Heart left ventricle (tissue), 13 donors: ENCODE data around the gene FOXN3.

ENCODE experiments used
- POLR2A ChIP-seq, 2 donors: fragments of 450-650 bp; IDR thresholded peaks; one replicate each; pipeline ENCODE4 v1.6.1; 2017; ENCODE audit warnings: antibody characterized with exemption in 2 of 2, mild to moderate bottlenecking in 2 of 2, moderate library complexity in 2 of 2
- TF ChIP-seq, protein P1 (sequence below), 12 donors: fragments of 200-600 bp; sonication (generic) in 4 of 12; IDR thresholded peaks; one replicate each; pipeline versions ENCODE4 v1.5.0 to v1.8.0; 2018 to 2022; ENCODE audit warnings: antibody characterized with exemption in 12 of 12, mild to moderate bottlenecking in 5 of 12
- donor health status: ischemic (EF 13 %, LVEDD 7.1; RV severe dilation, severe dysfunction).
- donor health status: DM: no; HTN: yes; CAD: no.
- donor health status: DM: no; HTN: no; CAD: no.
- donor health status: ischemic (EF 25% LVEDD 6.9; RV normal size, moderate dysfunction).
- donor health status: ischemic (EF 25% LVEDD 5.7; RV mildly dilated, moderate dysfunction).
- donor health status: ischemic (EF 35%, LVEDD 5.7; RV mildly dilated, moderate dysfunction).
- donor health status: nonischemic (EF 11% LVEDD 7.7; RV severe dilation, severe dysfunction).
- donor health status: DM: yes; HTN: yes; CAD: no.
- donor health status: PGD.
- donor health status: ischemic (EF 29% LVEDD 5.4; RV normal size, mild dysfunction).
- donor health status: nonischemic (EF 23%, LVEDD 6.1; RV moderate dilation, normal function).

- no peak for TF ChIP-seq POLR2A (IDR thresholded peaks at IDR 0.05)
- TF ChIP-seq, protein P1, sequence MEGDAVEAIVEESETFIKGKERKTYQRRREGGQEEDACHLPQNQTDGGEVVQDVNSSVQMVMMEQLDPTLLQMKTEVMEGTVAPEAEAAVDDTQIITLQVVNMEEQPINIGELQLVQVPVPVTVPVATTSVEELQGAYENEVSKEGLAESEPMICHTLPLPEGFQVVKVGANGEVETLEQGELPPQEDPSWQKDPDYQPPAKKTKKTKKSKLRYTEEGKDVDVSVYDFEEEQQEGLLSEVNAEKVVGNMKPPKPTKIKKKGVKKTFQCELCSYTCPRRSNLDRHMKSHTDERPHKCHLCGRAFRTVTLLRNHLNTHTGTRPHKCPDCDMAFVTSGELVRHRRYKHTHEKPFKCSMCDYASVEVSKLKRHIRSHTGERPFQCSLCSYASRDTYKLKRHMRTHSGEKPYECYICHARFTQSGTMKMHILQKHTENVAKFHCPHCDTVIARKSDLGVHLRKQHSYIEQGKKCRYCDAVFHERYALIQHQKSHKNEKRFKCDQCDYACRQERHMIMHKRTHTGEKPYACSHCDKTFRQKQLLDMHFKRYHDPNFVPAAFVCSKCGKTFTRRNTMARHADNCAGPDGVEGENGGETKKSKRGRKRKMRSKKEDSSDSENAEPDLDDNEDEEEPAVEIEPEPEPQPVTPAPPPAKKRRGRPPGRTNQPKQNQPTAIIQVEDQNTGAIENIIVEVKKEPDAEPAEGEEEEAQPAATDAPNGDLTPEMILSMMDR (IDR thresholded peaks at IDR 0.05) = no peak
Measured at GRCh38 chr14:89126461-89126860, 290.6 kb downstream of the FOXN3 start.
